Measurements from ENCODE around the gene SLC43A1. TPM values are rescaled to one million over a fixed set of nuclear protein-coding genes. Genes with fewer than 3 reads are reported as not detected.
A peak's percentile ranks its signal among the peaks of the same experiment; 100 is the strongest.

Gene SLC43A1
- total and polyA plus RNA-seq, 2 of the 4 experiments (the other 2 are of a cell fraction): 10.0 to 17.0 TPM

- Histone ChIP-seq H3K56ac (ENCODE audit: extremely low read depth, insufficient read depth, low read length) (no peak overlapping the region), H2AFZ (replicated peaks; ENCODE audit: low read length, poor library complexity) (no peak overlapping the region), H3K79me1 (ENCODE audit: low read depth in 1 of 2, low read length in 2 of 2) (peaks cover 3 to 30% of the 10 kb centered on the region in 2 experiments; a peak in 3 of 4 replicates), H3K27ac (ENCODE audit: insufficient read depth, low read length) (no peak overlapping the region), H2BK5ac (ENCODE audit: low read depth, low read length, poor library complexity, severe bottlenecking) (no peak overlapping the region), H4K91ac (ENCODE audit: insufficient read depth, low read depth, low read length) (no peak overlapping the region), H3K36me3 (ENCODE audit: control insufficient read depth, insufficient read depth, low read length) (peaks cover 25% of the 10 kb centered on the region), H3K9ac (ENCODE audit: low read depth, low read length) (no peak overlapping the region), H3K14ac (replicated peaks; ENCODE audit: low read depth, low read length) (no peak overlapping the region), H3K9me3 (ENCODE audit: control insufficient read depth, insufficient read depth, low read length) (no peaks in the 10 kb centered on the region), H2BK15ac (ENCODE audit: low read depth, low read length) (no peak overlapping the region), H4K5ac (ENCODE audit: low read depth, low read length) (no peak overlapping the region), H3K9me1 (ENCODE audit: insufficient read depth, low read length) (peaks cover 13% of the 10 kb centered on the region; the same call in 1 of the 2 replicates), H3K4ac (ENCODE audit: low read depth, low read length) (no peak overlapping the region), H3K4me3 (ENCODE audit: insufficient read depth, low read depth, low read length) (no peak overlapping the region), H3K4me1 (ENCODE audit: control insufficient read depth, insufficient read depth, low read length) (peaks cover 15% of the 10 kb centered on the region), H3K27me3 (ENCODE audit: control insufficient read depth, insufficient read depth, low read length) (no peaks in the 10 kb centered on the region), H4K8ac (ENCODE audit: low read depth in 2 of 2, low read length in 2 of 2) (no peak overlapping the region), H4K20me1 (ENCODE audit: insufficient read depth, low read length) (no peaks in the 10 kb centered on the region; the same call in 1 of the 2 replicates), H3K18ac (ENCODE audit: low read depth, low read length) (no peak overlapping the region), H2BK20ac (ENCODE audit: low read depth, low read length) (no peak overlapping the region), H2AK9ac (replicated peaks; ENCODE audit: low read depth, low read length, poor library complexity) (peak overlapping the region; percentile 50), H2AK5ac (ENCODE audit: low read depth, low read length) (no peak overlapping the region; the same call in 1 of the 2 replicates), H3K23ac (ENCODE audit: low read depth, low read length) (no peak overlapping the region), H3K4me2 (ENCODE audit: low read depth, low read length) (no peak overlapping the region), H2BK120ac (ENCODE audit: low read depth, low read length) (no peak overlapping the region)
- no peak for DNase-seq
- ATAC-seq (ENCODE audit: low read depth): no peak
- intact Hi-C loops (cut with micrococcal nuclease): no loop called here
- ChIA-PET CTCF (no interaction called here), POLR2A (ENCODE audit: unreplicated experiment) (no interaction called here)
- in situ Hi-C loops (cut with MboI; ENCODE audit: low sequenced_read_pairs): loop anchor here (25.0 kb wide), 1 partner anchor 664 kb away; no protein-coding TSS in a partner anchor
- TF ChIP-seq CHD1 (IDR thresholded peaks at IDR 0.05; ENCODE audit: low read depth, low read length): no peak
- TF ChIP-seq MAZ (IDR thresholded peaks at IDR 0.05; ENCODE audit: borderline replicate concordance, low read depth, low read length): no peak
- no peak for TF ChIP-seq RCOR1 (IDR thresholded peaks at IDR 0.05; ENCODE audit: insufficient replicate concordance, low read length)
- no peak for TF ChIP-seq POLR2A (IDR thresholded peaks at IDR 0.05; ENCODE audit: low read depth, low read length)
- TF ChIP-seq MAFK (IDR thresholded peaks at IDR 0.05; ENCODE audit: low read depth, low read length): no peak
- TF ChIP-seq SMC3 (IDR thresholded peaks at IDR 0.05; ENCODE audit: low read depth, low read length): no peak
- no peak for TF ChIP-seq RAD21 (IDR thresholded peaks at IDR 0.05; ENCODE audit: low read length)
- TF ChIP-seq, protein P1, sequence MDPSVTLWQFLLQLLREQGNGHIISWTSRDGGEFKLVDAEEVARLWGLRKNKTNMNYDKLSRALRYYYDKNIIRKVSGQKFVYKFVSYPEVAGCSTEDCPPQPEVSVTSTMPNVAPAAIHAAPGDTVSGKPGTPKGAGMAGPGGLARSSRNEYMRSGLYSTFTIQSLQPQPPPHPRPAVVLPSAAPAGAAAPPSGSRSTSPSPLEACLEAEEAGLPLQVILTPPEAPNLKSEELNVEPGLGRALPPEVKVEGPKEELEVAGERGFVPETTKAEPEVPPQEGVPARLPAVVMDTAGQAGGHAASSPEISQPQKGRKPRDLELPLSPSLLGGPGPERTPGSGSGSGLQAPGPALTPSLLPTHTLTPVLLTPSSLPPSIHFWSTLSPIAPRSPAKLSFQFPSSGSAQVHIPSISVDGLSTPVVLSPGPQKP (IDR thresholded peaks at IDR 0.05; ENCODE audit: borderline replicate concordance, low read depth, low read length): no peak
- TF ChIP-seq BHLHE40 (IDR thresholded peaks at IDR 0.05; ENCODE audit: low read depth, low read length): no peak
- no peak for TF ChIP-seq MXI1 (IDR thresholded peaks at IDR 0.05; ENCODE audit: borderline replicate concordance, low read depth, low read length)
- no peak for TF ChIP-seq CEBPB (IDR thresholded peaks at IDR 0.05; ENCODE audit: low read depth, low read length)
- no peak for TF ChIP-seq NFE2L2 (IDR thresholded peaks at IDR 0.05; ENCODE audit: low read depth, low read length)
- no peak for TF ChIP-seq FOS (IDR thresholded peaks at IDR 0.05; ENCODE audit: low read depth, low read length)
- TF ChIP-seq USF2 (IDR thresholded peaks at IDR 0.05; ENCODE audit: low read depth, low read length): no peak
- dilution Hi-C loops (cut with HindIII; ENCODE audit: low sequenced_read_pairs, unreplicated experiment): no loop called here
- WGBS, 2 experiments (ENCODE audit: extremely low coverage in 2 of 2, insufficient read length in 1 of 2): 87% methylated on average over 5 of the region's 15 CpGs; no CpG with 5 or more reads in 1 of the 2 experiments
- BruUV-seq (replicated peaks): no TSS peak
Observed at GRCh38 chr11:57500926-57501325, 14.6 kb downstream of the SLC43A1 start.
